GM23338 (cell line): ENCODE measurements around the gene AGAP3. TPM values are rescaled to one million over a fixed set of nuclear protein-coding genes. Genes with fewer than 3 reads are reported as not detected.

ENCODE experiments used
- ATAC-seq: fragments of 200-7000 bp; cut with Tn5 transposase; 3 replicates; pipeline ENCODE4 v1.9.1; 2020
- DNase-seq: peaks from one replicate; pipeline ENCODE4 v3.0.0-alpha.2; 2015; ENCODE audit warnings: low spot score
- H2AFZ ChIP-seq: fragments of 200-600 bp; sonication (generic); 2 replicates; pipeline ENCODE4 v1.8.0; 2016; ENCODE audit warnings: antibody characterized with exemption, mild to moderate bottlenecking, moderate library complexity
- H3F3A ChIP-seq: fragments of 200-600 bp; sonication (generic); replicated peaks from 2 replicates; pipeline ENCODE4 v1.8.0; 2017; ENCODE audit warnings: antibody characterized with exemption, mixed run types, low read depth
- H3K27ac ChIP-seq: fragments of 200-600 bp; sonication (generic); 2 replicates; pipeline ENCODE4 v1.6.1; 2016; ENCODE audit warnings: low read depth
- H3K27me3 ChIP-seq: fragments of 200-600 bp; sonication (generic); 2 replicates; pipeline ENCODE4 v1.8.0; 2016; ENCODE audit warnings: mild to moderate bottlenecking, mixed run types, moderate library complexity; ENCODE audit not compliant: insufficient read depth
- H3K36me3 ChIP-seq: fragments of 200-600 bp; sonication (generic); 2 replicates; pipeline ENCODE4 v1.8.0; 2016; ENCODE audit warnings: mild to moderate bottlenecking; ENCODE audit not compliant: insufficient read depth
- H3K4me1 ChIP-seq: fragments of 200-600 bp; sonication (generic); 2 replicates; pipeline ENCODE4 v1.8.0; 2016; ENCODE audit warnings: mild to moderate bottlenecking, moderate library complexity; ENCODE audit not compliant: insufficient read depth
- H3K4me2 ChIP-seq: fragments of 200-600 bp; sonication (generic); 2 replicates; pipeline ENCODE4 v1.7.1; 2017; ENCODE audit warnings: mixed run types
- H3K4me3 ChIP-seq: fragments of 200-600 bp; sonication (generic); 2 replicates; pipeline ENCODE4 v1.6.1; 2016; ENCODE audit warnings: mixed run types
- H3K79me2 ChIP-seq: fragments of 200-600 bp; sonication (generic); replicated peaks from 2 replicates; pipeline ENCODE4 v1.8.0; 2017; ENCODE audit warnings: mild to moderate bottlenecking; ENCODE audit not compliant: insufficient read depth
- H3K9me2 ChIP-seq: fragments of 200-600 bp; sonication (generic); 2 replicates; pipeline ENCODE4 v1.8.0; 2017; ENCODE audit not compliant: insufficient read depth
- H4K20me1 ChIP-seq: fragments of 200-600 bp; sonication (generic); replicated peaks from 2 replicates; pipeline ENCODE4 v1.8.0; 2017; ENCODE audit warnings: mild to moderate bottlenecking; ENCODE audit not compliant: insufficient read depth
- H3K27ac Mint-ChIP-seq: 2 replicates; pipeline ENCODE4 v1.8.0; 2020; ENCODE audit warnings: inconsistent platforms, mild to moderate bottlenecking, moderate library complexity, mixed read lengths
- H3K27me3 Mint-ChIP-seq: 3 replicates; pipeline ENCODE4 v1.8.0; 2022; ENCODE audit warnings: low read depth, mild to moderate bottlenecking, moderate library complexity, mixed read lengths, inconsistent platforms; ENCODE audit not compliant: insufficient read depth, poor library complexity
- H3K36me3 Mint-ChIP-seq: 3 replicates; pipeline ENCODE4 v1.8.0; 2021; ENCODE audit warnings: low read depth, mild to moderate bottlenecking, inconsistent platforms, moderate library complexity, mixed read lengths
- H3K4me1 Mint-ChIP-seq: 3 replicates; pipeline ENCODE4 v1.8.0; 2020; ENCODE audit warnings: mild to moderate bottlenecking, inconsistent platforms, mixed read lengths
- H3K4me3 Mint-ChIP-seq: 3 replicates; pipeline ENCODE4 v1.8.0; 2021; ENCODE audit warnings: moderate library complexity, mild to moderate bottlenecking, inconsistent platforms, mixed read lengths
- H3K9me3 Mint-ChIP-seq: 3 replicates; pipeline ENCODE4 v1.8.0; 2020; ENCODE audit warnings: moderate library complexity, mild to moderate bottlenecking, inconsistent platforms, mixed read lengths
- CREB1 ChIP-seq: fragments of 250-450 bp; sonication (Bioruptor Pico); IDR thresholded peaks from 2 replicates; pipeline ENCODE4 v1.5.0; 2020; ENCODE audit warnings: low read depth, mild to moderate bottlenecking, moderate library complexity
- CTCF ChIP-seq, 2 experiments: fragments of 200-600 bp in 1 of 2; sonication (generic) in 1 of 2; conservative IDR thresholded peaks; 2 replicates each; pipeline versions ENCODE4 v1.5.1 to v1.6.1; 2016 to 2017; ENCODE audit warnings: antibody characterized with exemption in 2 of 2, low read depth in 2 of 2, mild to moderate bottlenecking in 2 of 2, moderate library complexity in 1 of 2
- ETS1 ChIP-seq: IDR thresholded peaks from 2 replicates; pipeline ENCODE4 v1.6.1; 2016; ENCODE audit warnings: antibody characterized with exemption
- EZH2 ChIP-seq: fragments of 200-600 bp; sonication (generic); IDR thresholded peaks from one replicate; pipeline ENCODE4 v1.8.0; 2017; ENCODE audit warnings: antibody characterized with exemption, mild to moderate bottlenecking, low read depth; ENCODE audit not compliant: unreplicated experiment
- EZH2phosphoT487 ChIP-seq: fragments of 200-600 bp; sonication (generic); IDR thresholded peaks from one replicate; pipeline ENCODE4 v1.8.1; 2018; ENCODE audit warnings: antibody characterized with exemption; ENCODE audit not compliant: unreplicated experiment
- NANOG ChIP-seq: IDR thresholded peaks from 2 replicates; pipeline ENCODE4 v1.6.1; 2016; ENCODE audit warnings: antibody characterized with exemption, borderline replicate concordance
- POLR2AphosphoS5 ChIP-seq: IDR thresholded peaks from 2 replicates; pipeline ENCODE4 v1.6.1; 2016; ENCODE audit warnings: antibody characterized with exemption, low read depth
- STAT1 ChIP-seq: IDR thresholded peaks from one replicate; pipeline ENCODE4 v1.6.1; 2016; ENCODE audit warnings: antibody characterized with exemption; ENCODE audit not compliant: unreplicated experiment
- ZNF462 ChIP-seq: fragments of 250-450 bp; sonication (Bioruptor Pico); IDR thresholded peaks from 2 replicates; pipeline ENCODE4 v1.5.0; 2020; ENCODE audit warnings: mild to moderate bottlenecking, moderate library complexity
- polyA plus RNA-seq: library from polyadenylated mRNA; unstranded; fragments of >200 nt; fragmentation: Nextera tagmentation; extraction: Ambion mirVana; gene quantifications from 2 replicates; pipeline ENCODE4 v1.2.1, GENCODE V29; 2016
- total RNA-seq: library from RNA; depleted of rRNA; stranded (reverse); fragments of >200 nt; shearing (Covaris generic); gene quantifications from 2 replicates; pipeline ENCODE4 v1.2.3, GENCODE V29; 2014

AGAP3 gene
- total and polyA plus RNA-seq, 2 experiments from 2014 or later, result 24.0 to 39.2 TPM

- H3K36me3 Mint-ChIP-seq, result no peaks in the 10 kb centered on the region; the same call in 2 of the 3 replicates
Observed at GRCh38 chr7:151046603-151047573, 39.4 kb upstream of the AGAP3 start.

GRCh38 chr7:151047976-151048815, 38.1 kb upstream of the AGAP3 start, which contains the start of gene ASIC3:
TSS of gene ASIC3 (plus strand) at chr7:151048531. CDS start at chr7:151048886, 355 bp downstream.
- ATAC-seq, result no peak
- H3K4me2 ChIP-seq, result no peak within 1 kb of the TSS
- H3K27me3 ChIP-seq, result peaks cover 22% of the 10 kb centered on the region
- no peaks in the 10 kb centered on the region for H3K36me3 Mint-ChIP-seq
- H3K27ac ChIP-seq, result no peak within 1 kb of the TSS
- H3K9me2 ChIP-seq, result no peaks in the 10 kb centered on the region
- H3K9me3 Mint-ChIP-seq, result no peaks in the 10 kb centered on the region
- H3K4me1 ChIP-seq, result no peaks in the 10 kb centered on the region
- peaks cover 9% of the 10 kb centered on the region for H3K4me1 Mint-ChIP-seq
- H3K27me3 Mint-ChIP-seq, result peaks cover 26% of the 10 kb centered on the region
- H3K79me2 ChIP-seq, result no peaks in the 10 kb centered on the region
- no peaks in the 10 kb centered on the region for H3K36me3 ChIP-seq
- no peaks in the 10 kb centered on the region for H3F3A ChIP-seq
- H2AFZ ChIP-seq, result no peak within 1 kb of the TSS
- no peaks in the 10 kb centered on the region for H4K20me1 ChIP-seq
- DNase-seq, result no peak
- no peak within 1 kb of the TSS for H3K4me3 Mint-ChIP-seq
- H3K4me3 ChIP-seq, result no peak within 1 kb of the TSS
- no peak within 1 kb of the TSS for H3K27ac Mint-ChIP-seq
- TF ChIP-seq NANOG, result no peak
- no peak for TF ChIP-seq STAT1
- TF ChIP-seq ETS1, result no peak
- TF ChIP-seq ZNF462 (CRISPR knock-in tag), result no peak
- no peak for TF ChIP-seq CTCF (conservative IDR thresholded peaks at IDR 0.05; ENCODE audit: low read depth in 2 of 2)
- no peak for TF ChIP-seq POLR2AphosphoS5
- no peak for TF ChIP-seq EZH2phosphoT487
- no peak for TF ChIP-seq CREB1 (CRISPR knock-in tag)
- no peak for TF ChIP-seq EZH2

More at GRCh38 chr7:151046603-151047573, 39.4 kb upstream of the AGAP3 start:
- peaks cover 4% of the 10 kb centered on the region for H3K4me1 Mint-ChIP-seq
- Histone ChIP-seq H3K4me3 (no peak overlapping the region), H3K36me3 (no peaks in the 10 kb centered on the region), H3K27ac (no peak overlapping the region), H3K4me2 (no peak overlapping the region), H3K27me3 (peaks cover 22% of the 10 kb centered on the region), H3K9me2 (no peaks in the 10 kb centered on the region), H4K20me1 (no peaks in the 10 kb centered on the region), H3F3A (no peaks in the 10 kb centered on the region), H3K4me1 (no peaks in the 10 kb centered on the region), H3K79me2 (no peaks in the 10 kb centered on the region), H2AFZ (no peak overlapping the region)
- H3K27me3 Mint-ChIP-seq, result peaks cover 26% of the 10 kb centered on the region
- no peak for ATAC-seq
- DNase-seq, result no peak
- no peaks in the 10 kb centered on the region for H3K9me3 Mint-ChIP-seq
- H3K27ac Mint-ChIP-seq, result no peak overlapping the region
- H3K4me3 Mint-ChIP-seq, result no peak overlapping the region
- no peak for TF ChIP-seq NANOG
